Choroid plexus epithelial cell (primary cell): ENCODE data around the gene LRRC4C.

ENCODE experiments used
- DNase-seq: peaks from one replicate; pipeline ENCODE4 v3.0.0-alpha.2; 2010; ENCODE audit warnings: low read depth
- H3K4me3 ChIP-seq: 2 replicates; pipeline ENCODE4 v1.5.1; 2011; ENCODE audit warnings: low read depth, mild to moderate bottlenecking, control low read depth, low read length, moderate library complexity
- CTCF ChIP-seq: conservative IDR thresholded peaks from 2 replicates; pipeline ENCODE4 v1.5.1; 2011; ENCODE audit warnings: low read depth, mild to moderate bottlenecking, control low read depth, inconsistent platforms, low read length, moderate library complexity

LRRC4C gene

DNA sequence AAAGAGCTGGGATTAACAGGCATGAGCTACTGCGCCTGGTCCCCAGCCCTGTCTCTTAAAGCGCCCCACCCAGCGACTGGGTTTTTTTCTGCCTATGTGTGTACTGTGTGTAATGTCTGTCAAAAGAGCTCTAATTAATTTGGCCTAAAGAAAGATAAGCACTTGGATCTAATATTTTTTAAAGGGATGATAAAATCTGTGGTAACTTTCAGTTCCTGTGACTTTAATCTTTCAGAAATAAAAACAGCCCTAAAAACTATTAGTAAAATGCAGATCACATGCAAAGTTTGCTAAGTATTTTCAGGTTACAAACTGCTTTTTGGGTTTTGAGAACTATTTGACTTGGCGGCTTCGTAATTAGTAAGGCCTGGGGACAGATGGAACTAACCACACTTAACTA, 1358.7 kb downstream of the LRRC4C start:
- DNase-seq, result no peak
- no peak overlapping the region for H3K4me3 ChIP-seq
- TF ChIP-seq CTCF, result no peak

DNA sequence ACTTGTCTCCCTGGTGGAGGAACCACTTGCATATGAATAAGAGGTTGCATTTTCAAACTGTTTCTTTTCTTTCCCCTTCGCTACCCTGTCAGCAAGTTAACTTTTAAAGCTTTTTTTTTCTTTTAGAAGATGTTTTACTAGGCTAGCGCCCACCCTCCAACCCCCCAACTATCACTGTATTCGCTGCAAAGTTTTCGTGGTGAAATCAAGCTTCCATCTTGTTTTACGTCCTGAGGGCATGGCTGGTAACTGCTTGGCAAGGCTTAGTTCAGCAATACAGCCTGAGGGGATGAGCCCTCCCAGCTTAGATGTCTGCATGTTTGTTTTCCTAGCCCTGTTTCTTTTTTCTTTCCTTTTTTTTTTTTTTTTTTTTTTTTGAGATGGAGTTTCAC, 1359.3 kb downstream of the LRRC4C start:
- TF ChIP-seq CTCF, result no peak
- no peak overlapping the region for H3K4me3 ChIP-seq
- no peak for DNase-seq

DNA sequence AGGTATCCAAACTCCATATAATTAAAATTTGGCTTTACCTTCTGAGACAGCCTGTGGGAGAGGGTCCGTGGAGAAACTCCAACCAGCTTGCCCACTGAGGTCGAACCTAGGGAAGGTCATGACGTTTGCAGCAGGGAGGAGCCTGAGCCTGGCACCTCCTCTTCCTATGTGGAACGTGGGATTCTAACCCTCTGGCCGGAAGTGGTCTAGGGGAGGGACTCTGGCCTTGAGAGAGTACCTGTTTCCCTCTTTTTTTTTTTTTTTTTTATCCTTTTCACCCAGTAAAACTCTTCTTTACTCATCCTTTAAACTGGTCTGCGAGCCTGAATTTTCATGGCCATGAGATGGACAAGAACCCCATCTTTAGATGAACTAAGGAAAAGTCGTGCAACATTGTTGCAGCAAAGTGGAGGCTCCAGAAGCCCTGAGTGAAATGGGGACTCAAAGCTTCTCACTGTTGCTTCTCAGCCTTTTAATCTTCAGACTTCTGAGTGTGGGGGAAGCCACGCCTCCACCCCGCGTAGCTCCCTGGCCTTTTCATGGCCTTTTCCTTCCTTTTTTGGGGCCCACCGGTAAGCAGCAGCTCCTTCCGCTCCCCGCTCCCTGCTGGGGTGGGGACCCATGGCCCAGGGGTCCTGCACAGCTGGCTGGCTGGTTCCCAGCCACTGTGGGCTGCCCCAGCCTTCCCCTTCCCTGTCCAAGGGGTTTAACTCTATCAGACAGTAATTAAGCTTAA, 1359.9 kb downstream of the LRRC4C start:
- no peak for TF ChIP-seq CTCF
- no peak overlapping the region for H3K4me3 ChIP-seq
- DNase-seq, result no peak

DNA sequence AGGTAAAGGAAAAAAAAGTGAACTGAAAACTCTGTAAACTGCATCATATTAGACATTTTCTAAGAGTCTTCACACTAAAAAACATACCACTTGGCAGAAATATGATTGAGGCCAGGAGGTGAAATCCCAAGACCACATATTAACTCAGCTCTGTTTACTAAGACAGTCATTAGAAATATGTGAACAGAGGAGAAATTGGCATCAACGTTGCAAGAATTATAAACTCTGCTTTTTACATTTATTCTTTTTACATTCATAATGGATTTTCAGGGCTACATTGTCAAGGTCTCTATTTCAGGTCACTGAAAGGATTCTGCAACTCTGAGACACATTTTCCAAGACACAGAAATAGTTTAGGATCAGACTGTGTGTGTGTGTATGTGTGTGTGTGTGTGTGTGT, 1364.0 kb downstream of the LRRC4C start:
- no peak overlapping the region for H3K4me3 ChIP-seq
- no peak for DNase-seq

GRCh38 chr11:40094954-40095353, 1364.5 kb downstream of the LRRC4C start:
- no peak for DNase-seq
- no peak for TF ChIP-seq CTCF
- no peak overlapping the region for H3K4me3 ChIP-seq

More for the DNA sequence above, 1364.0 kb downstream of the LRRC4C start:
- TF ChIP-seq CTCF, result no peak

- DNase-seq, result no peak
- no peak for TF ChIP-seq CTCF
- no peak overlapping the region for H3K4me3 ChIP-seq
Observed at GRCh38 chr11:40080434-40080833, 1379.0 kb downstream of the LRRC4C start.
